ENCODE measurements around the gene TMED8.

- TF ChIP-seq POLR2A (IDR thresholded peaks at IDR 0.05; ENCODE audit: low read depth, low read length) (no peak), POLR2AphosphoS5 (IDR thresholded peaks at IDR 0.05; ENCODE audit: low read depth, low read length) (no peak), TAF1 (IDR thresholded peaks at IDR 0.05; ENCODE audit: low read depth, low read length) (no peak), PAX5 (IDR thresholded peaks at IDR 0.05; ENCODE audit: insufficient read depth, low read length, severe bottlenecking) (no peak)
These were observed 90.3 kb downstream of the TMED8 start for GRCh38 chr14:77286576-77286975.
